GM23338 (cell line): ENCODE data around the gene C19orf81. TPM values are rescaled to one million over a fixed set of nuclear protein-coding genes. Genes with fewer than 3 reads are reported as not detected.

ENCODE experiments used
- ATAC-seq: fragments of 200-7000 bp; cut with Tn5 transposase; 3 replicates; pipeline ENCODE4 v1.9.1; 2020
- DNase-seq: peaks from one replicate; pipeline ENCODE4 v3.0.0-alpha.2; 2015; ENCODE audit warnings: low spot score
- H2AFZ ChIP-seq: fragments of 200-600 bp; sonication (generic); 2 replicates; pipeline ENCODE4 v1.8.0; 2016; ENCODE audit warnings: antibody characterized with exemption, mild to moderate bottlenecking, moderate library complexity
- H3F3A ChIP-seq: fragments of 200-600 bp; sonication (generic); replicated peaks from 2 replicates; pipeline ENCODE4 v1.8.0; 2017; ENCODE audit warnings: antibody characterized with exemption, mixed run types, low read depth
- H3K27ac ChIP-seq: fragments of 200-600 bp; sonication (generic); 2 replicates; pipeline ENCODE4 v1.6.1; 2016; ENCODE audit warnings: low read depth
- H3K27me3 ChIP-seq: fragments of 200-600 bp; sonication (generic); 2 replicates; pipeline ENCODE4 v1.8.0; 2016; ENCODE audit warnings: mild to moderate bottlenecking, mixed run types, moderate library complexity; ENCODE audit not compliant: insufficient read depth
- H3K36me3 ChIP-seq: fragments of 200-600 bp; sonication (generic); 2 replicates; pipeline ENCODE4 v1.8.0; 2016; ENCODE audit warnings: mild to moderate bottlenecking; ENCODE audit not compliant: insufficient read depth
- H3K4me1 ChIP-seq: fragments of 200-600 bp; sonication (generic); 2 replicates; pipeline ENCODE4 v1.8.0; 2016; ENCODE audit warnings: mild to moderate bottlenecking, moderate library complexity; ENCODE audit not compliant: insufficient read depth
- H3K4me2 ChIP-seq: fragments of 200-600 bp; sonication (generic); 2 replicates; pipeline ENCODE4 v1.7.1; 2017; ENCODE audit warnings: mixed run types
- H3K4me3 ChIP-seq: fragments of 200-600 bp; sonication (generic); 2 replicates; pipeline ENCODE4 v1.6.1; 2016; ENCODE audit warnings: mixed run types
- H3K79me2 ChIP-seq: fragments of 200-600 bp; sonication (generic); replicated peaks from 2 replicates; pipeline ENCODE4 v1.8.0; 2017; ENCODE audit warnings: mild to moderate bottlenecking; ENCODE audit not compliant: insufficient read depth
- H3K9me2 ChIP-seq: fragments of 200-600 bp; sonication (generic); 2 replicates; pipeline ENCODE4 v1.8.0; 2017; ENCODE audit not compliant: insufficient read depth
- H4K20me1 ChIP-seq: fragments of 200-600 bp; sonication (generic); replicated peaks from 2 replicates; pipeline ENCODE4 v1.8.0; 2017; ENCODE audit warnings: mild to moderate bottlenecking; ENCODE audit not compliant: insufficient read depth
- H3K27ac Mint-ChIP-seq: 2 replicates; pipeline ENCODE4 v1.8.0; 2020; ENCODE audit warnings: inconsistent platforms, mild to moderate bottlenecking, moderate library complexity, mixed read lengths
- H3K27me3 Mint-ChIP-seq: 3 replicates; pipeline ENCODE4 v1.8.0; 2022; ENCODE audit warnings: low read depth, mild to moderate bottlenecking, moderate library complexity, mixed read lengths, inconsistent platforms; ENCODE audit not compliant: insufficient read depth, poor library complexity
- H3K36me3 Mint-ChIP-seq: 3 replicates; pipeline ENCODE4 v1.8.0; 2021; ENCODE audit warnings: low read depth, mild to moderate bottlenecking, inconsistent platforms, moderate library complexity, mixed read lengths
- H3K4me1 Mint-ChIP-seq: 3 replicates; pipeline ENCODE4 v1.8.0; 2020; ENCODE audit warnings: mild to moderate bottlenecking, inconsistent platforms, mixed read lengths
- H3K4me3 Mint-ChIP-seq: 3 replicates; pipeline ENCODE4 v1.8.0; 2021; ENCODE audit warnings: moderate library complexity, mild to moderate bottlenecking, inconsistent platforms, mixed read lengths
- H3K9me3 Mint-ChIP-seq: 3 replicates; pipeline ENCODE4 v1.8.0; 2020; ENCODE audit warnings: moderate library complexity, mild to moderate bottlenecking, inconsistent platforms, mixed read lengths
- CREB1 ChIP-seq: fragments of 250-450 bp; sonication (Bioruptor Pico); IDR thresholded peaks from 2 replicates; pipeline ENCODE4 v1.5.0; 2020; ENCODE audit warnings: low read depth, mild to moderate bottlenecking, moderate library complexity
- ETS1 ChIP-seq: IDR thresholded peaks from 2 replicates; pipeline ENCODE4 v1.6.1; 2016; ENCODE audit warnings: antibody characterized with exemption
- EZH2 ChIP-seq: fragments of 200-600 bp; sonication (generic); IDR thresholded peaks from one replicate; pipeline ENCODE4 v1.8.0; 2017; ENCODE audit warnings: antibody characterized with exemption, mild to moderate bottlenecking, low read depth; ENCODE audit not compliant: unreplicated experiment
- EZH2phosphoT487 ChIP-seq: fragments of 200-600 bp; sonication (generic); IDR thresholded peaks from one replicate; pipeline ENCODE4 v1.8.1; 2018; ENCODE audit warnings: antibody characterized with exemption; ENCODE audit not compliant: unreplicated experiment
- JUNB ChIP-seq: IDR thresholded peaks from one replicate; pipeline ENCODE4 v1.6.1; 2016; ENCODE audit warnings: antibody characterized with exemption; ENCODE audit not compliant: unreplicated experiment
- NANOG ChIP-seq: IDR thresholded peaks from 2 replicates; pipeline ENCODE4 v1.6.1; 2016; ENCODE audit warnings: antibody characterized with exemption, borderline replicate concordance
- POLR2AphosphoS5 ChIP-seq: IDR thresholded peaks from 2 replicates; pipeline ENCODE4 v1.6.1; 2016; ENCODE audit warnings: antibody characterized with exemption, low read depth
- STAT1 ChIP-seq: IDR thresholded peaks from one replicate; pipeline ENCODE4 v1.6.1; 2016; ENCODE audit warnings: antibody characterized with exemption; ENCODE audit not compliant: unreplicated experiment
- ZNF114 ChIP-seq: fragments of 250-450 bp; sonication (Bioruptor Pico); IDR thresholded peaks from 2 replicates; pipeline ENCODE4 v1.5.0; 2020; ENCODE audit warnings: mild to moderate bottlenecking, moderate library complexity
- ZNF331 ChIP-seq: fragments of 250-450 bp; sonication (Bioruptor Pico); IDR thresholded peaks from 2 replicates; pipeline ENCODE4 v1.5.0; 2020; ENCODE audit warnings: low read depth, mild to moderate bottlenecking, moderate library complexity
- ZNF462 ChIP-seq: fragments of 250-450 bp; sonication (Bioruptor Pico); IDR thresholded peaks from 2 replicates; pipeline ENCODE4 v1.5.0; 2020; ENCODE audit warnings: mild to moderate bottlenecking, moderate library complexity
- polyA plus RNA-seq: library from polyadenylated mRNA; unstranded; fragments of >200 nt; fragmentation: Nextera tagmentation; extraction: Ambion mirVana; gene quantifications from 2 replicates; pipeline ENCODE4 v1.2.1, GENCODE V29; 2016
- total RNA-seq: library from RNA; depleted of rRNA; stranded (reverse); fragments of >200 nt; shearing (Covaris generic); gene quantifications from 2 replicates; pipeline ENCODE4 v1.2.3, GENCODE V29; 2014
- TF ChIP-seq, protein P1 (sequence below): IDR thresholded peaks from one replicate; pipeline ENCODE4 v1.6.1; 2018; ENCODE audit warnings: antibody characterized with exemption; ENCODE audit not compliant: unreplicated experiment
- TF ChIP-seq, protein P2 (sequence below), 2 experiments: fragments of 200-600 bp in 1 of 2; sonication (generic) in 1 of 2; conservative IDR thresholded peaks; 2 replicates each; pipeline versions ENCODE4 v1.5.1 to v1.6.1; 2016 to 2017; ENCODE audit warnings: antibody characterized with exemption in 2 of 2, low read depth in 2 of 2, mild to moderate bottlenecking in 2 of 2, moderate library complexity in 1 of 2

C19orf81 gene
- total and polyA plus RNA-seq, 2 experiments from 2014 or later, result 23.2 to 54.3 TPM

- H3K4me3 Mint-ChIP-seq, result no peak overlapping the region
- no peak overlapping the region for H3K27ac ChIP-seq
- no peak overlapping the region for H3K4me3 ChIP-seq
- no peaks in the 10 kb centered on the region for H3K79me2 ChIP-seq
- no peak for TF ChIP-seq NANOG
- no peak for TF ChIP-seq JUNB
- TF ChIP-seq STAT1, result no peak
- no peak for TF ChIP-seq ZNF462 (CRISPR knock-in tag)
- TF ChIP-seq, protein P1, sequence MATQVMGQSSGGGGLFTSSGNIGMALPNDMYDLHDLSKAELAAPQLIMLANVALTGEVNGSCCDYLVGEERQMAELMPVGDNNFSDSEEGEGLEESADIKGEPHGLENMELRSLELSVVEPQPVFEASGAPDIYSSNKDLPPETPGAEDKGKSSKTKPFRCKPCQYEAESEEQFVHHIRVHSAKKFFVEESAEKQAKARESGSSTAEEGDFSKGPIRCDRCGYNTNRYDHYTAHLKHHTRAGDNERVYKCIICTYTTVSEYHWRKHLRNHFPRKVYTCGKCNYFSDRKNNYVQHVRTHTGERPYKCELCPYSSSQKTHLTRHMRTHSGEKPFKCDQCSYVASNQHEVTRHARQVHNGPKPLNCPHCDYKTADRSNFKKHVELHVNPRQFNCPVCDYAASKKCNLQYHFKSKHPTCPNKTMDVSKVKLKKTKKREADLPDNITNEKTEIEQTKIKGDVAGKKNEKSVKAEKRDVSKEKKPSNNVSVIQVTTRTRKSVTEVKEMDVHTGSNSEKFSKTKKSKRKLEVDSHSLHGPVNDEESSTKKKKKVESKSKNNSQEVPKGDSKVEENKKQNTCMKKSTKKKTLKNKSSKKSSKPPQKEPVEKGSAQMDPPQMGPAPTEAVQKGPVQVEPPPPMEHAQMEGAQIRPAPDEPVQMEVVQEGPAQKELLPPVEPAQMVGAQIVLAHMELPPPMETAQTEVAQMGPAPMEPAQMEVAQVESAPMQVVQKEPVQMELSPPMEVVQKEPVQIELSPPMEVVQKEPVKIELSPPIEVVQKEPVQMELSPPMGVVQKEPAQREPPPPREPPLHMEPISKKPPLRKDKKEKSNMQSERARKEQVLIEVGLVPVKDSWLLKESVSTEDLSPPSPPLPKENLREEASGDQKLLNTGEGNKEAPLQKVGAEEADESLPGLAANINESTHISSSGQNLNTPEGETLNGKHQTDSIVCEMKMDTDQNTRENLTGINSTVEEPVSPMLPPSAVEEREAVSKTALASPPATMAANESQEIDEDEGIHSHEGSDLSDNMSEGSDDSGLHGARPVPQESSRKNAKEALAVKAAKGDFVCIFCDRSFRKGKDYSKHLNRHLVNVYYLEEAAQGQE, result no peak
- TF ChIP-seq ZNF331 (CRISPR knock-in tag), result no peak
- TF ChIP-seq EZH2, result no peak
- no peak for TF ChIP-seq ETS1
- TF ChIP-seq, protein P2, sequence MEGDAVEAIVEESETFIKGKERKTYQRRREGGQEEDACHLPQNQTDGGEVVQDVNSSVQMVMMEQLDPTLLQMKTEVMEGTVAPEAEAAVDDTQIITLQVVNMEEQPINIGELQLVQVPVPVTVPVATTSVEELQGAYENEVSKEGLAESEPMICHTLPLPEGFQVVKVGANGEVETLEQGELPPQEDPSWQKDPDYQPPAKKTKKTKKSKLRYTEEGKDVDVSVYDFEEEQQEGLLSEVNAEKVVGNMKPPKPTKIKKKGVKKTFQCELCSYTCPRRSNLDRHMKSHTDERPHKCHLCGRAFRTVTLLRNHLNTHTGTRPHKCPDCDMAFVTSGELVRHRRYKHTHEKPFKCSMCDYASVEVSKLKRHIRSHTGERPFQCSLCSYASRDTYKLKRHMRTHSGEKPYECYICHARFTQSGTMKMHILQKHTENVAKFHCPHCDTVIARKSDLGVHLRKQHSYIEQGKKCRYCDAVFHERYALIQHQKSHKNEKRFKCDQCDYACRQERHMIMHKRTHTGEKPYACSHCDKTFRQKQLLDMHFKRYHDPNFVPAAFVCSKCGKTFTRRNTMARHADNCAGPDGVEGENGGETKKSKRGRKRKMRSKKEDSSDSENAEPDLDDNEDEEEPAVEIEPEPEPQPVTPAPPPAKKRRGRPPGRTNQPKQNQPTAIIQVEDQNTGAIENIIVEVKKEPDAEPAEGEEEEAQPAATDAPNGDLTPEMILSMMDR (conservative IDR thresholded peaks at IDR 0.05; ENCODE audit: low read depth in 2 of 2), result no peak
- TF ChIP-seq EZH2phosphoT487, result no peak
- no peak for TF ChIP-seq CREB1 (CRISPR knock-in tag)
- no peak for TF ChIP-seq ZNF114
- no peak for TF ChIP-seq POLR2AphosphoS5
- no peak overlapping the region for H3K4me2 ChIP-seq
- no peaks in the 10 kb centered on the region for H3K36me3 ChIP-seq
- peaks cover 19% of the 10 kb centered on the region for H3K27me3 Mint-ChIP-seq
- no peak overlapping the region for H3K27ac Mint-ChIP-seq
- H3K4me1 ChIP-seq, result peaks cover 16% of the 10 kb centered on the region
- no peak overlapping the region for H2AFZ ChIP-seq
- H3K4me1 Mint-ChIP-seq, result no peaks in the 10 kb centered on the region; the same call in 2 of the 3 replicates
- DNase-seq (no peak), ATAC-seq (no peak)
- H3K9me3 Mint-ChIP-seq, result peaks cover 85% of the 10 kb centered on the region
- H3K9me2 ChIP-seq, result no peaks in the 10 kb centered on the region
- H3K36me3 Mint-ChIP-seq, result peaks cover 43% of the 10 kb centered on the region
- no peaks in the 10 kb centered on the region; the same call in 1 of the 2 replicates for H4K20me1 ChIP-seq
- 0 out of 2 replicates have a peak, but pooled peaks cover 2% of the 10 kb centered on the region for H3F3A ChIP-seq
- peaks cover 33% of the 10 kb centered on the region for H3K27me3 ChIP-seq
These were observed 12.8 kb downstream of the C19orf81 start for GRCh38 chr19:50661766-50662650.
